HFF-Myc (cell line): ENCODE measurements around the gene IL1RL1.

Experiments used
- DNase-seq: peaks from one replicate; pipeline ENCODE4 v3.0.0-alpha.2; 2011; ENCODE audit warnings: low read depth; ENCODE audit errors: extremely low read depth
- H3K4me3 ChIP-seq: replicated peaks from 2 replicates; pipeline ENCODE4 v1.5.1; 2011; ENCODE audit warnings: low read depth, mild to moderate bottlenecking, control low read depth, low read length
- CTCF ChIP-seq: IDR thresholded peaks from 2 replicates; pipeline ENCODE4 v1.5.1; 2012; ENCODE audit warnings: mild to moderate bottlenecking, low read depth, low read length, control low read depth; ENCODE audit errors: missing control alignments

The IL1RL1 gene

GRCh38 chr2:102279391-102279735 is 32.0 kb upstream of the IL1RL1 start:
- no peak for TF ChIP-seq CTCF
- no peak for DNase-seq
- H3K4me3 ChIP-seq, result no peak overlapping the region

GRCh38 chr2:102282678-102283091 is 28.7 kb upstream of the IL1RL1 start:
- no peak for DNase-seq

GRCh38 chr2:102283996-102284395 is 27.4 kb upstream of the IL1RL1 start:
- TF ChIP-seq CTCF, result no peak
- no peak overlapping the region for H3K4me3 ChIP-seq
- no peak for DNase-seq

More at GRCh38 chr2:102282678-102283091, 28.7 kb upstream of the IL1RL1 start:
- no peak for TF ChIP-seq CTCF
- H3K4me3 ChIP-seq, result no peak overlapping the region

GRCh38 chr2:102284611-102285010 is 26.8 kb upstream of the IL1RL1 start:
- H3K4me3 ChIP-seq, result no peak overlapping the region
- no peak for DNase-seq
- TF ChIP-seq CTCF, result no peak

GRCh38 chr2:102285368-102285767 is 26.0 kb upstream of the IL1RL1 start:
- no peak for DNase-seq
- no peak for TF ChIP-seq CTCF
- no peak overlapping the region for H3K4me3 ChIP-seq

GRCh38 chr2:102286041-102286440 is 25.3 kb upstream of the IL1RL1 start:
- no peak for TF ChIP-seq CTCF
- no peak for DNase-seq
- H3K4me3 ChIP-seq, result no peak overlapping the region

GRCh38 chr2:102289129-102289528 is 22.2 kb upstream of the IL1RL1 start:
- DNase-seq, result no peak
- H3K4me3 ChIP-seq, result no peak overlapping the region
- no peak for TF ChIP-seq CTCF
